Fibroblast of peridontal ligament (primary cell): Measurements from ENCODE around the gene XYLT1.
"Not testable (repeated sequence)": the region's sequence is repeated elsewhere in the genome, so short reads cannot be mapped to it uniquely, and the experiment has no call there.

Experiments used
- DNase-seq: peaks from one replicate; pipeline ENCODE4 v3.0.0-alpha.2; 2010; ENCODE audit errors: extremely low read depth

The XYLT1 gene

DNA sequence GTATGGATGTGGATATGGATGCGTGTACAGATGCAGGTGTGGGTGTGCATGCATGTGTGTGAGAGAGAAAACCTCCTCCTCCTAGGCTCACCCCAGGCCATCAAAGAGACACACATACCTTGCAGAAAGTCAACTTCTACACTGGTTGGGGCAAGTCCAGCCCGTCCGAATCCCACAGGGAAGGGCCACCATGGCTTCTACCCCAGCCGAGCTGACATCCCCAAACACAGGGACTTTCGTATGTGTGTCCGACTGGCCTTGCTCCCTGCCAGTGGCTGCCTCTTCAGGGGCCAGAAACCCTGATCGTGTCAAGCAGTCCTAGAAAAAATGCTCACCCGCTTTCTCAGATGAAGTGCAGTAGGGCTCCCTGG, 134.2 kb downstream of the XYLT1 start:
- DNase-seq, result no peak

DNA sequence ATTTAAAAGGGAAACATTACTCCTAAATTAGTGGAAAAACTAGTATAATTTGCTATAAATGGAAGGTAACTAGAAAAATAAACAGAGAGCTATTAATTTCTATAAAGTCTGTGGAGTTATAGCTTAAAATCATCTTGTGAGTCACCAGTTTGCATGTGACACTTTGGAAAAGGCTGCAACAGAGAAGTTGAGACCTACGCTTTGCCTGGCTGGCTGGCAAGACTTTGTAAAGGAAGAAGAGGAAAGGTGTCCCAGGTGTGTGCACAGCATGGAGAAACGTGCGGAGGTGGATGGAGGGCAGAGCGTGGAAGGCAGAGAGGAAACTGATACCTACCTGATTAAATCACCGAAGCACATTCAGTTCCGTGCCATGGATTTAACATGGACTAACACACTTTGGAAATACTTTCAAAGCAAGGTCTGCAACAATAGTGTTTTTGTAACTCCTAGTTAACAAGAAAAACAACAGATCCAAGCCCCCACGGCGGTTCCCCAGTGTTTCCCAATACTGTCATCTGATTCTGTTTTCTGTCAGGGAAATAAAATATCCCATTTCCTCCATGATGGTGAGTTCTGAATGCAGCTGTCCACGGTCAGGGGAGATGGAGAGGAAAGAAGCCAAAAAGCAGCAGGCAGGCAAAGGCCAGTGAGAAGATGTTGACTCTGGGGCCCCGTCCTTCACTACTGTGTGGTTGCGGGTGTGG, 134.8 kb downstream of the XYLT1 start:
- no peak for DNase-seq

DNA sequence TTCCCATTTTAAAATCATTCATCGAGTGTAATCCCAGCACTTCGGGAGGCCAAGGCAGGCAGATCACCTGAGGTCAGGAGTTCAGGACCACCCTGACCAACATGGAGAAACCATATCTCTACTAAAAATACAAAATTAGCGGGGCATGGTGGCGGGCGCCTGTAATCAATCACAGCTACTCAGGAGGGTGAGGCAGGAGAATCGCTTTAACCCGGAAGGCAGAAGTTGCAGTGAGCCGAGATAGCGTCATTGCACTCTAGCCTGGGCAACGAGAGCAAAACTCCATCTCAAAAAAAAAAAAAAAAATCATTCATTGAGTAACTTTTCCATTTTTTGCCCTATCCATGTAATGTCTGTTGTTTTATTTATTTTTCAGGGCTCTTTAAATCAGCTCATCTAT, 135.4 kb downstream of the XYLT1 start:
- DNase-seq, result not testable (repeated sequence)

DNA sequence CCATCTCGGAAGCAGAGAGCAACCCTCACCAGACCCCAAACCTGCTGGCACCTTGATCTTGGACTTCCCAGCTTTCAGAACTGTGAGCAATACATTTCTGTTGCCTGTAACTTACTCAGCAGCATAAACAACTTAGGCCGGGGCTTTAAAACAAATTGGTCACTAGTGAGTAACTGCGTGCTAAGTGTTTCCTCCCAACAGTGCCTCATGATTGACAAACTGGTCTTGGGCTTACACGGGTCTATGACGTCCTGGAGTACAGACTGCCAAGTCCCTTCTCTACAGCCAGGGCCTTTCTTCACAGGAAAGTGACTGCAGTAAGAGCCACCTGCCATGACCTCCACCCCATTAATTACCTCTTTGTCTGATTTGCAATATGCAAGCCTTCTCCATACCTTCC, 136.7 kb downstream of the XYLT1 start:
- DNase-seq, result peak; percentile 91

DNA sequence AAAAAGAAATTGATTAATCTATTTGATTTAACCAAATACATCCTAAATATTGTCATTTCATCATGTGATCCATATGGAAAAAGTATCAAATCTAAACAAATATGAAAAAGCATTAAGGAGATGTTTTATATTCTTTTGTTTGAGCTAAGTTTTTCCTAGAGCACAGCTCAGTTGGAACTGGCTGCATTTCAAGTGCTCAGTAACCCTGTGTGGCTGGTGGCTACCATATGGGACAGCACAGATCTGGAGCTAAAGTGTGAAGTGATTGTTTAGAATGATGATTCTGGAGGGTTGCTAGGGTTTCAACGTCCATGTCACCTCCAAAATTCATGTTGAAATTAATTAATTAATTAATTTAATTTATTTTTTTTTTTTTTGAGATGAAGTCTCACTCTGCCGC, 137.5 kb downstream of the XYLT1 start:
- DNase-seq, result no peak

DNA sequence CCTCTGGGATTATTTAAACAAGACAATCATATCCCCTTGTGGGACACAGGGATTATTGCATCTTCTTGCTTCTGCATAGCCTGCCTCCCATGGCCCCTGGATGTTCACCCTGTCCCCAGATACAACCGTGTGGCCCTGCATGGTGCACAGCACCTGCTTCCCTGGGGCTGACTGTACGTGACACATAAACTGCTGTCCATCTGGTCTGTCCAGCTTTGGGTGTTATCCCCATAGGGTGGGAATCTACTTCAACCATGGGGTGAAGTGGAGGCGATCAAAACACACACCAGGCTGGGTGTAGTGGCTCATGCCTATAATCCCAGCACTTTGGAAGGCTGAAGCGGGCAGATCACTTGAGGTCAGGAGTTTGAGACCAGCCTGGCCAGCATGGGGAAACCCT, 138.8 kb downstream of the XYLT1 start:
- DNase-seq, result no peak

DNA sequence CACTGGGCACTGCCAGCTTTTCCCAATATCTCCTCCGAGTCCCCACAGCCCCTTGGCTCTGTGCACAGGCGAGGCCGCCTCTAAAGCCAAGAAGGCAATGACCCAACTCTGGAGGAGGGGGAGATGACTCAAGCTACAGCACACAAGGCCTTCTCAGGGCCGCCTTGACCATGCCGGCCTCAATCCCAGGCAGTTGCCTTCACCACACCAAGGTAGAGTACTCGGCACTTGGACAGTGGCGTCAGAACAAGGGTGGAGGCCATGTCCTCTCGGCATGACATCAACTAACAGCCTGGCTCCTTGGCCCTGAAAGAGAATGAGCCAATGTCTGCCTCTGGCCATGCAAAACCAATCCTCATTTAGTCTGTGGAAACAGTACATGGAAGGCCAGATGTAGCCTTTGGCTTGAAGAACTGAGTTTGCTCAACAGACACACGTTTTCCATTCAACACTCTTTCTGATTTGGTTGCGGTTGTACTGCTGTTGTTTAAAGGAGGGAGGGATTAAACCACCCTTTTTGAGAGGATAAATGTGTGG, 139.6 kb downstream of the XYLT1 start:
- peak; percentile 87 for DNase-seq

DNA sequence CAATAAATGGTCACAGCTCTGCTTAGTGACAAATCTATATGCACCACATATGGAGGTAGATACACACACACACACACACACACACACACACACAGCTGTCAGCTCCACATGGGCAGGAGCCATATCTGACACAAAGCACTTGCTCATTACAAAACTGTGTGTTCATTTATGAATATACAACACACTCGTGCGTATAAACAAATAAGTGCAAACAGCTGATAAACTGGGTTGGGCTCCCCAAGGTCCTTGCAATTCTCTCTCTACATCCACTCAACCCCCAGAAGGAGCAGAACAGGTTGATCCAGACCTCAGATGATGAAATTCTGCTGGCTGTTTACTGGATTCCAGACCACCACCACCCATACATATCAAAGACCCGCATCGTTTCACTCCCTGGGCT, 140.7 kb downstream of the XYLT1 start:
- DNase-seq, result no peak

DNA sequence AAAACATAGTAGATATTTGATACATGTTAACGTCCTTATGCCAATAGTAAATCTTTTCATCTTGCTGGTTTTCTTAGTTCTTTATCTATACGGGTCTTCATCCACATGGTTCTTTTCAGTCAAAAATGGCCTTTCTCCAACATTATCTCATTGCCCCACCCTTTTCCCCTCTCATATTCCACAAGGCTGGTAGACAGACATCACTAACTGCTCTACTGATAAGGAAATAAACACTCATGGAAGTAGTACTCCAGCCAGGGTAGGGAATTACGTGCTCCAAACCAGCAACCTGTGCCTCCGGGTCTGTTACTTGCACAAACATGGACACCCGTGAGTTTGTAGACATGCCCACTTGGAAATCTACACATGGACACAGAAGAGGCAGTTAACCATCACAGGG, 141.4 kb downstream of the XYLT1 start:
- no peak for DNase-seq

DNA sequence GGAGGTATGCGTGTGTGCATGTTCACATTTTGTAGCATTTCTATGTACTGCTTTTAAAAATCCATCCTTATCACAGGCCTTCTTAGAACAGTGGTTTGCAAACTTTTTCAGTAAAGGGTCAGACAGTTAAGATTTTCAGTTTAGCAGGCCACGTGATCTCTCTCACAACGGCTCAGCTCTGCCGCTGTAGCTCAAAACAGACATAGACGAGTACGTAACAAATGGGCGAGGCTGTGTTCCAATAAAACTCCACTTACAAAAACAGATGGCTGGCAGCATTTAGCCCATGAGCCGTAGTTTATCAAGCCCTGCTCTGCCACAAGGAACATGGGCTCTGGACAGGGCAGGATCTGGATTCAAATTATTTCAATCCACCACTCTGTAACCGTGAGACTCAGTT, 141.8 kb downstream of the XYLT1 start:
- peak; percentile 50 for DNase-seq

DNA sequence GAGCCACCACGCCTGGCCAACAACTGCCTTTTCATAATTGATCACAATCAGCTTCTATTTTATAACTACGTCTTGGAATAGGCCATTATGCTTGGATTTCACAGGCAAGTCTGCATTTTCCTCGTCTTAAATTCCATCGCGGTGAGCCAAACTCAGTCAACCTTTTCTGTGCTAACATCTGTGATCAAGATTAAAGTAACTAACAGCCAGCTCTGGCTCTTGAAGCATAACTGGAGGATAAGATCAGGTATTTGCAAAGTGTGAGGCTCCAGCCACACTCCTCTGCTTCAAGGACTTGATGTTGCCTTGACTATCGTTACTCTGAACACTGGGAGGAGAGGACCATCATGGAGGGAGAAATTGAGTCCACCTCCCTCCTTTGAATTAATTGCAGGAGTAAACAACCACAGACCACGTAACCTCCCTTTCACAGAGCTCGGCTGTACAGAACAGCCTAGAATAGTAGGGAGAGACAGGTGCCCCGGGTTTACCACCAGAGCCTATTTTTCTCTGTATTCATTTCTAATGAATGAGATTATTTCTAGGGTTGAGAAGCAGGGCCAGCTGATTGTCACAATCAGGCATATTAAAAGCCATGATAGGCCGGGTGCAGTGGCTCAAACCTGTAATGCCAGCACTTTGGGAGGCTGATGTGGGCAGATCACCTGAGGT, 143.0 kb downstream of the XYLT1 start:
- DNase-seq, result no peak

DNA sequence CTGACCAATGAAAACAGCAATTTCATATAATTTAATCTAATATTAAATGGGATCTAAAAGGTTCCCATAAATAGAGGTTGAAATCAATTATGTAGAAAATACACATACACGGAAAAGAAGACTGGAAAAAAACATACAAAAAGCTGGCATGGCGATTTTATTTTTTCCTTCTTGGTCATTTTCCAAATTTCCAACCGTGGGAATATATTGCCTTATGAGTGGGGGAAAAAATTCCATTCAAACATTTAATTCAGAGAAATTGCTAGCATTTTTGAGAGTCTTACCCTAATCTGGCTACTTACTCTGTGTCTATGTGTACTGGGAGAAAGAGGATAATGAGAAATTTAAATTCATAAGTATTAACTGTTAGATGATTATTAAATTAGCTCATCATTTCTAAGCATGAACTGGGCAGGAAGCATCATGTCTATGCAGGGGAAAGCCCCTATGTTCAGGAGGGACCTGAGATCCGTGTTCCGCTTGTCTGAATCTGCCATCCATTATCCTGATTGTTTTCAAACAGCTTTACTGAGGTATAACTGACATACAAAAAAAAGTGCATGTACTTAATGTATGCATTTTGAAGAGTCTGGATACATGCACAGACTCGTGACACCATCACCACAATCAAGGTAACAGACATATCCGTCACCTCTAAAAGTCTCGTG, 145.2 kb downstream of the XYLT1 start:
- DNase-seq, result no peak

DNA sequence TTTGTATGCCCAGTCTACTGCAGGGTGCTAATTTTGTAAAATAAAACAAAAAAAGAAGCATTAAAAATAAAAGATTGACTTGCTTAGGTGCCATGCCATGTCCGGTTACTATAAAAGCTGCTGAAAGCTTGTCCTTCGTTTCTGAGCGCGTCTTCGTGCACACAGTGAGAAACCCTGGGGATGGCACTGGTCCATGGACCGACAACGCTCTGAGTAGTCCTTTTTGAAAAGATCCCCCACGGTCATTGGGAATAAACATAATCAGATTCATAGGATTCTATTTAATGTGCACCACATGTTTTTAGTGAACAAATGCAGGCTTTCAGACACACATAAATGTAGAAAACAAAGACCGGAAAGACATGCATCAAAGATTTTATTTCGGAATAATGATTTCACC, 146.3 kb downstream of the XYLT1 start:
- no peak for DNase-seq

DNA sequence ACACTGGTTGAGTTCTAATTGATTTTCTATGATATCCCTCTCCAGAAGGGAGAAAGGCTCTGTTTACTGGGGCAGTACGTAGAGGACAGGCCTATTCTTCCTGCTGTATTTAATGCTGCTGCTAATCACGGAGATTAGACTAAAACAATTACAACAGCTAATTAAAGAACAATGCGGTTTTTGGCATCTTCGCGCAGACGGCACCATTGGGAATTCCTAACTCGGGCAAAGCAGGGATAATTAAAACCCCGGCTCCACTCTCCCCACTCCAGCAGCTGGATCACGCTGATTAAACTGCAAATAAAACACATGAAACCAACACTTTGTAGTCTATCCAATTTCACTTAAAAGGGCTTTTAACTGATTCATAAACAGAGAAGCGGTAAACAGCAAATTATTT, 147.6 kb downstream of the XYLT1 start:
- no peak for DNase-seq

DNA sequence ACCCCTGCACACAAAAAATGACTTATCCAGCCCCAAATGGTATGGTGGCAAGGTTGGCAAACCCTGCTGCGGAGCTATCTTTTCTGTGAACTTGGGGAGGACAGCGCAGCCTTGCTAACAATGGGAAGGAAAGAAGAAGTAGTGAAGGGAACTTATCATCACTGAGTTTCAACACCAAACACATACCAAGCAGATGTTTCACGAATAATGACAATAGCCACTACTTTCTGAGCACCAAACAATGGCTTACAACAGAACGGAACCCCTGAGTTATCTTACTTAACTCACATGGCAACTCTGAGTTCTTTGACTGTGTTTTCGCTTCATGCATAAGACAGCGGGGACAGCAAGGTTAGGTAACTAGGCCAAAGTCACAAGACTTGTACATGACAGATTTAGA, 148.9 kb downstream of the XYLT1 start:
- DNase-seq, result no peak

DNA sequence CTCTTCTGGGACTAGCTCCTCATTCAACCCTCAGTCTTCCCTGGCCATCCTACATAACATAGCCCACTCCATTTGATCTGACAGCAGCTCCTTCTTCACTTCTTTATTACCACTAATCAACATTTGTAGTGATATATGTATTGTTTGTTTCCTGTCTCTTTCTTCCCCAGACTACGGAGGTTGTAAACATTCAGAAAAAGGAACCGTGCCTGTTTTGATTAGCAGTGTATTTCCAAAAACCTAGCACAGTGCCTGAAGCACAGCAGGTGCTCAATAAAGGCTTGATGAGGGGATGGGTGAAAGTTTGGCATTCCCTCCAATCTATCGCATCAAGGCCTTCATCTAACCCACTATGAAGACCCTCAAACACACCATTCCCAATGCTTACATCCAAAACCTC, 150.8 kb downstream of the XYLT1 start:
- no peak for DNase-seq

DNA sequence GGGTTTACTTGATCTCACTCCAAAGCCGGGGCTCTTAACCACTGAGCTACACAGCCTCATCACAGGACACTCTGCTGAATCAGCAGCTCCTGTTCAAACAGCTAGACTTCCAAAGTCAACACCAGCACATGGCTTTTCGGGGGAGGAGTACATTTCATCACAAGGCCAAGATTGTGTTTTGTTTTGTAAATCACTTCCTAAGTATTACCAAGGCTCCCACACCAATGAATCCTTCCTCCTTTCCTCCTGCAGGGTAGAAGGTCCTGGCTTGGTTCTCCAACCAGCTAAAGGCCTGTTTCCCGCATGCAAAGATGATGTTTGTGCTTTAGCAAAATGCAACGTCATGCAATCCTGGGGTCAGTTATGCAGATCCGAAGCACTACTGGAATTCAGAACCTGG, 152.5 kb downstream of the XYLT1 start:
- peak; percentile 61 for DNase-seq

DNA sequence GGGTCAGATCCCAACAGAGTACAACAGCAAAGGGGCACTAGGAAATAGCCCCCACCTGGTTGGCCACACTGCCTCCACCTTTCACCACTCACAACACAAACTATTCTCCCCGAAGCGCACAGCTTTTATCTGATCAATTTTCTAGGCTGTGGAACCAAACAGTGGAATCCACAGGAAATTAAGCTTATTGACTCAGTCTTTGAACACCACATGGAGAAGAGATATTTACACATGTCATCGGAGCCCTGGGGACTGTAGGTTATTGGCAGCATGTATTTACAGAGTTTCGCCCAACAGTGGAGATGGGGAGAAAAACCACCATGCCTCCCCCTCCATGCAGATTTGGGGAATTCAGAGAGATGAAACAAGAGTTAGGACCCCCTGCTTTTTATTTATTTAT, 154.8 kb downstream of the XYLT1 start:
- DNase-seq, result no peak

DNA sequence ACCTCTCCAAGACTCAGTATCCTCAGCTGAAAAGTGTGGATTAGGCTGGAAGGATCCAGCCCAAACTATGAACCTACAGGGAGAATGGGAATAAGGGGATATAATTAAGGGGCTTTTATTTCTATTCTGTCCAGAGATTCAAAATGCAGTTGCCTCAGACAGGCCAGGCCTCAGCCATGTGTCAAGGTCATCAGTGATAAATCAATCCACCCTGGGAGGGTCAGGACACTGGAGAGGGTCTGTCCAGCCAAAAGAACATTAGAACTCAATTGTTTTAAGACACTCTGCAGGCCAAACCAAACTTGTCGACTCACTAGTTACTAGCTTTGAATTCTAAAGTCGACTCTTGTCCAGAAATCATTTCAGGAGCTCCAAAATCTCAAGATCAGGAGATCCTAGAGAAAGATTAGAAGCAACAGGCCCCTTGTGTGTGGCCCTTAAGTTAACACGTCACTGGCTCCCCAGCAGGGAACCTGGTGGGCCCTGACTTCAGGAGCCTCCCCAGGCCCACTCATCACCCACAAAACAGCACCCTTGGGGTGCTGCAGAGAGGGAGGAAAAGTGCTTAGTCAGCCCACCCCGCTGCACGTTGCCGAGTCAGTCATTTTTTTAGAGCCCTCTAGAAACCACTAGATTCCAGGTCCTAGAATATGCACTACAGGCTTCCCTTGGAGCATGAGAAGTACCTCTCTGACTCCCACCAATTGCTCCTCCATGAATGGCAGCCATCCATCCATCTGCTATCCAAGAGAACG, 156.8 kb downstream of the XYLT1 start:
- no peak for DNase-seq

DNA sequence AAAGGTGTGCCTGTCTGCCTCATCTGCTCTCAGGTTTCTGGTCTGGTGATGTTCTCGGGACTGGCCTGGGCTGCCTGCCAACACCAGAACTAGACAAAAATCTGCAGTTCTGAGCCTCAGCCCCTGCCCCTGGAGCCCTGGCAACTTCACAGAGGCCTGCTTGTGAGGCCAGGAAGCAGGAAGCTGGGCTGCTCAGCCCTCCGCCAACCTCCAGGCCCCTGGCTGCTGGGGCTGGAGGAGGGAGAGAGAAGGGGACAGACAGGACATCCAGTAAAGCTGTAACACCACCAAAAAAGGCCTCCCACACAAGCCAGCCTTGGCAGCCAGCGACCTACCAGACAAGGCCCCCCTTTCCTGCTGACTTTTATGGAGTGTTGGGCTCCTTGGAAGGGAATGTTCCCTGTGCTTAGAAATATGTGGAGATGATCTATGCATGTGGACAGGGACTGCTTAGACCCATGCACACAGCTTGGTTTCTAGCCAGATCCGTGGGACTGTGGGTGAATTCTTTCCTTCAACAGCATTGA, 157.6 kb downstream of the XYLT1 start:
- DNase-seq, result no peak

DNA sequence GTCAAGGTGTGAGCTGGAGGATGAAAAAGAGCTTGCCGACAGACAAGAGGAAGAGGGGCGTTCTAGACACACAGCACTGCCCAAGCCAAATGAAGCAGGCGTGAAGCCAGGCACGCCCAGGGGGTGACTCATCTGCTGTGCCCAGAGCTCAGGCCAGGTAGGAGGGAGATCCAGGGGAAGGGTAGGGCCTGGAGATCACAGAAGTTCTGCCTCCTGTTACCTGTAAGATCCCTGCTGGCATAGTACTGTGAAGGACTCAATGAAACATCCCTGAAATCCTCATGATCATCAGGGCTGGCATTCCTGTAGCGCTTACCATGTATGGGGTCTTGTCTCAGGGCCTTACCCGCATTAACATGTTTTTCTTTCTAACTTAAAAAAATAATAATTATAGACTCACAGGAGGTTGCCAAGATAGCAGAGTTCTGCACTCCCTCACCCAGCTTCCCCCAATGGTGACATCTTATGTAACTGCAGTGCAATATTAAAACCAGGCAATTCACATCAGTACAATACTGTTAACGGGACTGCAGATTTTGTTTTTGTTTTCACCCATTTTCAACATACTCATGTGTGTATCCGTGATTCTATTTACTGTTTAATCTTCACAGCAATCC, 158.6 kb downstream of the XYLT1 start:
- no peak for DNase-seq
